Measurements from ENCODE around the gene ZBTB7C. TPM values are rescaled to one million over a fixed set of nuclear protein-coding genes. Genes with fewer than 3 reads are reported as not detected.

ZBTB7C gene
- total and polyA plus RNA-seq, 3 experiments from 2014 or later = 0.13 TPM; not detected in 2

DNA sequence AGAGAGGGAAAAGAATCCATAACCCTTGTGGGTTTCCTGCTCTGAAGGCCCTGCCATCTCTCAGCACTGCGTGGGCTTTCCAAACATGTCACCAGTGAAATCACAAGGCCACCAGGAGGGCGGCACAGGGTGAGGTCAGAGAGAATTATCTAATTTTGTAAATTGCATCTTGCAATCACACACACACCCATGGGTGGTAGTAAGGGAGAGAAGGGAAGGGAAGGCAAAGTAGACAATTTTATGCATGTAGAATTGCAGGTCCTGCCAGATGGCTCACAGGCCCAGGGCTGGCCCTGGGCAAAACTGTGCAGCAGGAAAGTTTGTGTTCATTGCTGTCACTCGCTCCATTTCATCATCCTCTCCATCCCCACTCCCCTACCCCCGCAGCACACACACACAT, 21.0 kb upstream of the ZBTB7C start:
- no peaks in the 10 kb centered on the region for H3K4me1 Mint-ChIP-seq
- no peaks in the 10 kb centered on the region for H3K27me3 ChIP-seq (ENCODE audit: insufficient read depth, low read length, poor library complexity, severe bottlenecking)
- CTCF ChIA-PET = no interaction called here
- H3K27me3 Mint-ChIP-seq = peaks cover 33 to 49% of the 10 kb centered on the region in 2 donors
- H3K9me3 Mint-ChIP-seq = peaks cover 0 to 3% (median 0%) of the 10 kb centered on the region in 5 donors
- H3K4me3 Mint-ChIP-seq = no peak overlapping the region
- H3K36me3 Mint-ChIP-seq = no peaks in the 10 kb centered on the region
- POLR2A ChIA-PET = no interaction called here
- no peaks in the 10 kb centered on the region for H3K9me3 ChIP-seq (ENCODE audit: low read length)
- no peak for DNase-seq
- no peaks in the 10 kb centered on the region for H3K36me3 ChIP-seq (ENCODE audit: insufficient read depth, low read length)
- H3K27ac Mint-ChIP-seq = peak overlapping the region in 1 of 8 donors; percentile 66
- no peaks in the 10 kb centered on the region for H3K4me1 ChIP-seq (ENCODE audit: insufficient read depth, low read length)
- no peak overlapping the region for H3K27ac ChIP-seq (ENCODE audit: low read depth, low read length)
- no peak overlapping the region for H3K4me3 ChIP-seq (ENCODE audit: low read length)

DNA sequence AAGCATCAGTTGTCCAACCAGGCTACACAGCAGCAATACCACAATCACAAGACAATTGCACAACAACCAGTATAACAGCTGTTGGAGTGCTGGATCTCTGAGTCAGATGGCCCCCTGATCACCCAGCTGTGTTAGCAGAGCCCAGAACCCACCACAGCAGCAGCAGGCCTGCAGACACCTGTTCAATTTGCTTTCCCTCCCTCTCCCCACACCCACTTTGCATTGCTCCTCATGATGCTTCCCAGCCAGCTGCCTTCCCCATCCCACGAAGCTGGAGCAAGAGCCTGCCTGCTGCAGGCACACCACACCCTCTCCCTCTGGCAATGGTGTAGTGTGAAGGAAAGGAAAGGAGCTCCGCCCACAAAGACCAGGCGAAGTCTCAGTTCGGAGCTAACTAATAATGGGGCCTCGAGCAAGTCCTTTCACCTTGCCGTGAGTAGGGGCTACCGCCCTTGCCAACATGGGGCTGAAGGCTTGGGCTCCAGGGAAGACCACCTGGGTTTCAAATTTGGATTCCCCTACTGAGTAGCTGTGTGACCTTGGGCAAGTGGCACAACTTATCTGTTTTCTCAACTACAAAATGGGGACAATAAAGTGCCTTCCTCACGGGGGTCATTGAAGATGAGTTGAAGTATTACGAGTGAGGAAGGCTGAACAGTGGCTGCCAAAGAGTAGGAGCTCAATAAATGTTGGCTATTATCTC, 19.4 kb upstream of the ZBTB7C start:
- no peaks in the 10 kb centered on the region for H3K4me1 Mint-ChIP-seq
- no peaks in the 10 kb centered on the region for H3K27me3 ChIP-seq (ENCODE audit: insufficient read depth, low read length, poor library complexity, severe bottlenecking)
- H3K36me3 ChIP-seq (ENCODE audit: insufficient read depth, low read length) = no peaks in the 10 kb centered on the region
- H3K27ac Mint-ChIP-seq = peak overlapping the region in 1 of 8 donors; percentile 24
- peaks cover 0 to 1% (median 0%) of the 10 kb centered on the region in 5 donors for H3K9me3 Mint-ChIP-seq
- no peak overlapping the region for H3K4me3 Mint-ChIP-seq
- CTCF ChIA-PET = interaction anchor here (1.1 to 1.9 kb wide), 2 partner anchors 11 to 17 kb away, joined by 3 to 7 read pairs; no protein-coding TSS in a partner anchor
- H3K27ac ChIP-seq (ENCODE audit: low read depth, low read length) = no peak overlapping the region
- no peaks in the 10 kb centered on the region for H3K4me1 ChIP-seq (ENCODE audit: insufficient read depth, low read length)
- peaks cover 37 to 59% of the 10 kb centered on the region in 2 donors for H3K27me3 Mint-ChIP-seq
- H3K9me3 ChIP-seq (ENCODE audit: low read length) = no peaks in the 10 kb centered on the region
- no peak overlapping the region for H3K4me3 ChIP-seq (ENCODE audit: low read length)
- no peaks in the 10 kb centered on the region for H3K36me3 Mint-ChIP-seq
- POLR2A ChIA-PET = no interaction called here
- DNase-seq = no peak

GRCh38 chr18:48422947-48423378, 13.8 kb upstream of the ZBTB7C start:
- no peaks in the 10 kb centered on the region for H3K27me3 ChIP-seq (ENCODE audit: insufficient read depth, low read length, poor library complexity, severe bottlenecking)
- POLR2A ChIA-PET = no interaction called here
- Mint-ChIP-seq H3K9me3 (no peaks in the 10 kb centered on the region), H3K27me3 (peaks cover 27 to 52% of the 10 kb centered on the region in 2 donors), H3K4me1 (no peaks in the 10 kb centered on the region), H3K36me3 (no peaks in the 10 kb centered on the region), H3K4me3 (no peak overlapping the region), H3K27ac (no peak overlapping the region)
- H3K27ac ChIP-seq (ENCODE audit: low read depth, low read length) = no peak overlapping the region
- no peak for DNase-seq
- CTCF ChIA-PET = no interaction called here
- no peaks in the 10 kb centered on the region for H3K36me3 ChIP-seq (ENCODE audit: insufficient read depth, low read length)
- no peak overlapping the region for H3K4me3 ChIP-seq (ENCODE audit: low read length)
- no peaks in the 10 kb centered on the region for H3K4me1 ChIP-seq (ENCODE audit: insufficient read depth, low read length)
- no peaks in the 10 kb centered on the region for H3K9me3 ChIP-seq (ENCODE audit: low read length)

- peaks cover 0 to 4% (median 0%) of the 10 kb centered on the region in 5 donors for H3K9me3 Mint-ChIP-seq
- no peak overlapping the region for H3K27ac Mint-ChIP-seq
- H3K36me3 Mint-ChIP-seq = no peaks in the 10 kb centered on the region
- peaks cover 28 to 64% of the 10 kb centered on the region in 2 donors for H3K27me3 Mint-ChIP-seq
- no peaks in the 10 kb centered on the region for H3K36me3 ChIP-seq (ENCODE audit: insufficient read depth, low read length)
- H3K9me3 ChIP-seq (ENCODE audit: low read length) = no peaks in the 10 kb centered on the region
- H3K4me3 Mint-ChIP-seq = no peak overlapping the region
- no peaks in the 10 kb centered on the region for H3K4me1 ChIP-seq (ENCODE audit: insufficient read depth, low read length)
- no peak overlapping the region for H3K4me3 ChIP-seq (ENCODE audit: low read length)
- no peaks in the 10 kb centered on the region for H3K27me3 ChIP-seq (ENCODE audit: insufficient read depth, low read length, poor library complexity, severe bottlenecking)
- no peak for DNase-seq
- ChIA-PET CTCF (no interaction called here), POLR2A (no interaction called here)
- no peaks in the 10 kb centered on the region for H3K4me1 Mint-ChIP-seq
- no peak overlapping the region for H3K27ac ChIP-seq (ENCODE audit: low read depth, low read length)
Measured at GRCh38 chr18:48419277-48420022, 10.3 kb upstream of the ZBTB7C start.

- ChIA-PET POLR2A (no interaction called here), CTCF (no interaction called here)
- Mint-ChIP-seq H3K9me3 (peaks cover 0 to 6% (median 2%) of the 10 kb centered on the region in 5 donors), H3K27ac (no peak overlapping the region), H3K4me3 (no peak overlapping the region), H3K4me1 (no peaks in the 10 kb centered on the region), H3K27me3 (peaks cover 30 to 66% of the 10 kb centered on the region in 2 donors), H3K36me3 (no peaks in the 10 kb centered on the region)
- H3K27me3 ChIP-seq (ENCODE audit: insufficient read depth, low read length, poor library complexity, severe bottlenecking) = no peaks in the 10 kb centered on the region
- DNase-seq = no peak
- H3K36me3 ChIP-seq (ENCODE audit: insufficient read depth, low read length) = no peaks in the 10 kb centered on the region
- no peaks in the 10 kb centered on the region for H3K9me3 ChIP-seq (ENCODE audit: low read length)
- H3K4me3 ChIP-seq (ENCODE audit: low read length) = no peak overlapping the region
- no peaks in the 10 kb centered on the region for H3K4me1 ChIP-seq (ENCODE audit: insufficient read depth, low read length)
- no peak overlapping the region for H3K27ac ChIP-seq (ENCODE audit: low read depth, low read length)
Measured at GRCh38 chr18:48418539-48419276, 9.5 kb upstream of the ZBTB7C start.

- Histone ChIP-seq H3K27me3 (ENCODE audit: insufficient read depth, low read length, poor library complexity, severe bottlenecking) (no peaks in the 10 kb centered on the region), H3K4me1 (ENCODE audit: insufficient read depth, low read length) (no peaks in the 10 kb centered on the region), H3K9me3 (ENCODE audit: low read length) (no peaks in the 10 kb centered on the region), H3K4me3 (ENCODE audit: low read length) (no peak overlapping the region), H3K27ac (ENCODE audit: low read depth, low read length) (no peak overlapping the region), H3K36me3 (ENCODE audit: insufficient read depth, low read length) (no peaks in the 10 kb centered on the region)
- H3K27me3 Mint-ChIP-seq = peaks cover 36 to 68% of the 10 kb centered on the region in 2 donors
- H3K9me3 Mint-ChIP-seq = peaks cover 0 to 6% (median 3%) of the 10 kb centered on the region in 5 donors
- no peak overlapping the region for H3K4me3 Mint-ChIP-seq
- DNase-seq = no peak
- no peak overlapping the region for H3K27ac Mint-ChIP-seq
- ChIA-PET CTCF (no interaction called here), POLR2A (no interaction called here)
- H3K36me3 Mint-ChIP-seq = no peaks in the 10 kb centered on the region
- H3K4me1 Mint-ChIP-seq = no peaks in the 10 kb centered on the region
Measured at GRCh38 chr18:48417985-48418384, 8.8 kb upstream of the ZBTB7C start.

GRCh38 chr18:48413342-48413741, 4.2 kb upstream of the ZBTB7C start:
- Mint-ChIP-seq H3K4me1 (peaks cover 7 to 10% (median 7%) of the 10 kb centered on the region in 3 donors), H3K9me3 (peaks cover 0 to 6% (median 3%) of the 10 kb centered on the region in 5 donors), H3K4me3 (no peak overlapping the region), H3K36me3 (no peaks in the 10 kb centered on the region), H3K27ac (no peak overlapping the region), H3K27me3 (peaks cover 41 to 77% of the 10 kb centered on the region in 2 donors)
- no peak for DNase-seq
- POLR2A ChIA-PET = no interaction called here
- no peak overlapping the region for H3K4me3 ChIP-seq (ENCODE audit: low read length)
- peaks cover 10% of the 10 kb centered on the region for H3K27me3 ChIP-seq (ENCODE audit: insufficient read depth, low read length, poor library complexity, severe bottlenecking)
- CTCF ChIA-PET = interaction anchor here (0.8 kb wide), 1 partner anchor 32 kb away, joined by 3 read pairs; no protein-coding TSS in a partner anchor
- H3K9me3 ChIP-seq (ENCODE audit: low read length) = no peaks in the 10 kb centered on the region
- no peaks in the 10 kb centered on the region for H3K36me3 ChIP-seq (ENCODE audit: insufficient read depth, low read length)
- H3K4me1 ChIP-seq (ENCODE audit: insufficient read depth, low read length) = no peaks in the 10 kb centered on the region
- no peak overlapping the region for H3K27ac ChIP-seq (ENCODE audit: low read depth, low read length)
